ENCODE measurements around the gene S100A11. TPM values are rescaled to one million over a fixed set of nuclear protein-coding genes. Genes with fewer than 3 reads are reported as not detected.

S100A11 gene
- total and polyA plus RNA-seq, 2 donors: 81.9 to 910 TPM

GRCh38 chr1:151992303-151993083 lies 44.3 kb downstream of the S100A11 start:
- peak overlapping the region; percentile 87 for H3K27ac ChIP-seq (ENCODE audit: low read depth)
- 12% methylated on average over 21 of the region's 21 CpGs for WGBS
- peaks cover 5% of the 10 kb centered on the region for H3K4me1 ChIP-seq (ENCODE audit: insufficient read depth)
- no peaks in the 10 kb centered on the region for H3K36me3 ChIP-seq (ENCODE audit: insufficient read depth)
- no peak for DNase-seq (ENCODE audit: extremely low spot score)
- peak overlapping the region; percentile 70 for H3K4me3 ChIP-seq (ENCODE audit: low read depth, low read length)

- peak overlapping the region; percentile 54 for H3K27ac ChIP-seq (ENCODE audit: low read depth)
- no peak for DNase-seq (ENCODE audit: extremely low spot score)
- peaks cover 5% of the 10 kb centered on the region for H3K4me1 ChIP-seq (ENCODE audit: insufficient read depth)
- H3K4me3 ChIP-seq (ENCODE audit: low read depth, low read length): peak overlapping the region; percentile 70
- H3K36me3 ChIP-seq (ENCODE audit: insufficient read depth): no peaks in the 10 kb centered on the region
- WGBS: 34% methylated on average over 6 of the region's 6 CpGs
Measured at GRCh38 chr1:151991663-151992302, 45.0 kb downstream of the S100A11 start.

GRCh38 chr1:151990856-151991198 lies 46.0 kb downstream of the S100A11 start:
- 7% methylated on average over 5 of the region's 5 CpGs for WGBS
- H3K27ac ChIP-seq (ENCODE audit: low read depth): no peak overlapping the region
- H3K4me1 ChIP-seq (ENCODE audit: insufficient read depth): peaks cover 5% of the 10 kb centered on the region

GRCh38 chr1:151990058-151990855 lies 46.5 kb downstream of the S100A11 start:
- 50% methylated on average over 5 of the region's 5 CpGs for WGBS
- H3K4me1 ChIP-seq (ENCODE audit: insufficient read depth): peaks cover 5% of the 10 kb centered on the region
- no peak overlapping the region for H3K27ac ChIP-seq (ENCODE audit: low read depth)
- peaks cover 3% of the 10 kb centered on the region for H3K36me3 ChIP-seq (ENCODE audit: insufficient read depth)
- DNase-seq (ENCODE audit: extremely low spot score): no peak
- no peak overlapping the region for H3K4me3 ChIP-seq (ENCODE audit: low read depth, low read length)

More at GRCh38 chr1:151990856-151991198, 46.0 kb downstream of the S100A11 start:
- no peak for DNase-seq (ENCODE audit: extremely low spot score)
- H3K4me3 ChIP-seq (ENCODE audit: low read depth, low read length): no peak overlapping the region
- H3K36me3 ChIP-seq (ENCODE audit: insufficient read depth): no peaks in the 10 kb centered on the region

- Histone ChIP-seq H3K36me3 (ENCODE audit: insufficient read depth) (peaks cover 6% of the 10 kb centered on the region), H3K4me3 (ENCODE audit: low read depth, low read length) (no peak overlapping the region), H3K27ac (ENCODE audit: low read depth) (peak overlapping the region; percentile 75), H3K4me1 (ENCODE audit: insufficient read depth) (peaks cover 5% of the 10 kb centered on the region)
- DNase-seq (ENCODE audit: extremely low spot score): no peak
- 37% methylated on average over 6 of the region's 6 CpGs for WGBS
Measured at GRCh38 chr1:151989211-151989862, 47.5 kb downstream of the S100A11 start.

GRCh38 chr1:151988405-151988923 lies 48.3 kb downstream of the S100A11 start:
- H3K36me3 ChIP-seq (ENCODE audit: insufficient read depth): peaks cover 6% of the 10 kb centered on the region
- no peak for DNase-seq (ENCODE audit: extremely low spot score)
- whole genome bisulfite sequencing: 59% methylated on average over 2 of the region's 2 CpGs
- no peak overlapping the region for H3K4me3 ChIP-seq (ENCODE audit: low read depth, low read length)
- peaks cover 5% of the 10 kb centered on the region for H3K4me1 ChIP-seq (ENCODE audit: insufficient read depth)
- peak overlapping the region; percentile 28 for H3K27ac ChIP-seq (ENCODE audit: low read depth)

- H3K4me3 ChIP-seq (ENCODE audit: low read depth, low read length): no peak overlapping the region
- no peak for DNase-seq (ENCODE audit: extremely low spot score)
- H3K27ac ChIP-seq (ENCODE audit: low read depth): no peak overlapping the region
- WGBS: 89% methylated on average over 8 of the region's 8 CpGs
- H3K4me1 ChIP-seq (ENCODE audit: insufficient read depth): peaks cover 5% of the 10 kb centered on the region
- peaks cover 10% of the 10 kb centered on the region for H3K36me3 ChIP-seq (ENCODE audit: insufficient read depth)
Measured at GRCh38 chr1:151986501-151987190, 50.2 kb downstream of the S100A11 start.

GRCh38 chr1:151985768-151986167 lies 51.0 kb downstream of the S100A11 start:
- peaks cover 5% of the 10 kb centered on the region for H3K4me1 ChIP-seq (ENCODE audit: insufficient read depth)
- no peak for DNase-seq (ENCODE audit: extremely low spot score)
- peaks cover 10% of the 10 kb centered on the region for H3K36me3 ChIP-seq (ENCODE audit: insufficient read depth)
- H3K4me3 ChIP-seq (ENCODE audit: low read depth, low read length): no peak overlapping the region
- no peak overlapping the region for H3K27ac ChIP-seq (ENCODE audit: low read depth)
- WGBS: 95% methylated on average over 1 of the region's 1 CpG

GRCh38 chr1:151985270-151985669 lies 51.5 kb downstream of the S100A11 start:
- H3K36me3 ChIP-seq (ENCODE audit: insufficient read depth): peaks cover 10% of the 10 kb centered on the region
- peaks cover 6% of the 10 kb centered on the region for H3K4me1 ChIP-seq (ENCODE audit: insufficient read depth)
- DNase-seq (ENCODE audit: extremely low spot score): no peak
- WGBS: 92% methylated on average over 2 of the region's 2 CpGs
- no peak overlapping the region for H3K4me3 ChIP-seq (ENCODE audit: low read depth, low read length)
- H3K27ac ChIP-seq (ENCODE audit: low read depth): no peak overlapping the region

- DNase-seq (ENCODE audit: extremely low spot score): no peak
- Histone ChIP-seq H3K4me1 (ENCODE audit: insufficient read depth) (peaks cover 2% of the 10 kb centered on the region), H3K4me3 (ENCODE audit: low read depth, low read length) (no peak overlapping the region), H3K36me3 (ENCODE audit: insufficient read depth) (peaks cover 10% of the 10 kb centered on the region), H3K27ac (ENCODE audit: low read depth) (peak overlapping the region; percentile 16)
- WGBS: 64% methylated on average over 1 of the region's 1 CpG
Measured at GRCh38 chr1:151984313-151984956, 52.4 kb downstream of the S100A11 start.

Measured in urinary bladder (tissue), 4 donors.